ENCODE measurements around the gene CBS. TPM values are rescaled to one million over a fixed set of nuclear protein-coding genes. Genes with fewer than 3 reads are reported as not detected.

Gene CBS
- total RNA-seq, 1 donor from 2014 or later: 165 TPM

DNA sequence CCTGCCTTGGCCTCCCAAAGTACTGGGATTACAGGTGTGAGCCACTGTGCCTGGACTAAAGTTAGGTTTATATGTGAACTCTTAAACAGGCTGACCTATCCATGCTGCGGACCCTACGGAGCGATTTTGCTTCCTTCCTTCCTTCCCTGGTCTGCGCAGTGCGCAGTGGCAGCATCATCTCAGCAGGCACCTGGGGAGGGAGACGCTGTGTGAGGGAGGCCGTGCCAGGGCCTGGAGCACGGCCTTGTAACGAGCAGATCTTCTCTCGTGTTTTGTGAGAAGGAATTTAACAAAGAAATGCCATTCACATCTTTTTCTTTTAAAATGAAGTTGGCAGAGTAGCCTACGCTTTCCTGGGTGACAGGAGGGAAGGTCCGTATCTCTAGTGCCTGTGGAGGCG lies 55.5 kb downstream of the CBS start:
- Mint-ChIP-seq H3K27ac (ENCODE audit: unreplicated experiment) (no peak overlapping the region), H3K4me3 (no peak overlapping the region), H3K36me3 (ENCODE audit: low read depth) (no peaks in the 10 kb centered on the region), H3K9me3 (no peaks in the 10 kb centered on the region), H3K27me3 (ENCODE audit: low read depth) (no peaks in the 10 kb centered on the region), H3K4me1 (no peaks in the 10 kb centered on the region)
- TF ChIP-seq, protein P1, sequence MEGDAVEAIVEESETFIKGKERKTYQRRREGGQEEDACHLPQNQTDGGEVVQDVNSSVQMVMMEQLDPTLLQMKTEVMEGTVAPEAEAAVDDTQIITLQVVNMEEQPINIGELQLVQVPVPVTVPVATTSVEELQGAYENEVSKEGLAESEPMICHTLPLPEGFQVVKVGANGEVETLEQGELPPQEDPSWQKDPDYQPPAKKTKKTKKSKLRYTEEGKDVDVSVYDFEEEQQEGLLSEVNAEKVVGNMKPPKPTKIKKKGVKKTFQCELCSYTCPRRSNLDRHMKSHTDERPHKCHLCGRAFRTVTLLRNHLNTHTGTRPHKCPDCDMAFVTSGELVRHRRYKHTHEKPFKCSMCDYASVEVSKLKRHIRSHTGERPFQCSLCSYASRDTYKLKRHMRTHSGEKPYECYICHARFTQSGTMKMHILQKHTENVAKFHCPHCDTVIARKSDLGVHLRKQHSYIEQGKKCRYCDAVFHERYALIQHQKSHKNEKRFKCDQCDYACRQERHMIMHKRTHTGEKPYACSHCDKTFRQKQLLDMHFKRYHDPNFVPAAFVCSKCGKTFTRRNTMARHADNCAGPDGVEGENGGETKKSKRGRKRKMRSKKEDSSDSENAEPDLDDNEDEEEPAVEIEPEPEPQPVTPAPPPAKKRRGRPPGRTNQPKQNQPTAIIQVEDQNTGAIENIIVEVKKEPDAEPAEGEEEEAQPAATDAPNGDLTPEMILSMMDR (conservative IDR thresholded peaks at IDR 0.05): no peak
- no peak for DNase-seq (ENCODE audit: low read depth, low spot score)

DNA sequence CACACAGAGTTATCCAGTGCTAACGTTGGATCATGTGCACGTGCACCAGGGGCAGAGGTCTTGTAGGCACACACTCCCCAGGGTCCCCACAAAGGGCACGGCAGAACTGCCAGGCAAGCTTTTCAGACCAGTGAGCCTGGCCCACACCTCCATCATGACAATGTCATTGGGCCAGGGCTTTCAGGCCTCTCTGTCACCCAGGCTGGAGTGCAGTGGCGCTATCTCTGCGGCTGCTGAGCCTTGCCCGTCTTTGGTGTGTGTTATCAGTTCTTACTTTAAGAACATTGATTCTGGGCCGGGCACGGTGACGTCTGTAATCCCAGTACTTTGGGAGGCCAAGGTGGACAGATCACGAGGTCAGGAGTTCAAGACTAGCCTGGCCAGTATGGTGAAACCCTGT lies 57.1 kb downstream of the CBS start:
- no peak for DNase-seq (ENCODE audit: low read depth, low spot score)
- TF ChIP-seq, protein P1 (conservative IDR thresholded peaks at IDR 0.05): no peak
- Mint-ChIP-seq H3K27ac (ENCODE audit: unreplicated experiment) (no peak overlapping the region), H3K4me1 (no peaks in the 10 kb centered on the region), H3K9me3 (no peaks in the 10 kb centered on the region), H3K4me3 (no peak overlapping the region), H3K36me3 (ENCODE audit: low read depth) (peaks cover 2% of the 10 kb centered on the region), H3K27me3 (ENCODE audit: low read depth) (no peaks in the 10 kb centered on the region)

GRCh38 chr21:43016728-43017127 lies 58.9 kb downstream of the CBS start:
- DNase-seq (ENCODE audit: low read depth, low spot score): no peak
- H3K27me3 Mint-ChIP-seq (ENCODE audit: low read depth): no peaks in the 10 kb centered on the region
- H3K36me3 Mint-ChIP-seq (ENCODE audit: low read depth): peaks cover 7% of the 10 kb centered on the region
- no peaks in the 10 kb centered on the region for H3K9me3 Mint-ChIP-seq
- H3K27ac Mint-ChIP-seq (ENCODE audit: unreplicated experiment): no peak overlapping the region
- H3K4me3 Mint-ChIP-seq: no peak overlapping the region
- TF ChIP-seq, protein P1 (conservative IDR thresholded peaks at IDR 0.05): no peak
- H3K4me1 Mint-ChIP-seq: no peaks in the 10 kb centered on the region

- DNase-seq (ENCODE audit: low read depth, low spot score): no peak
- H3K36me3 Mint-ChIP-seq (ENCODE audit: low read depth): peaks cover 8% of the 10 kb centered on the region
- H3K27me3 Mint-ChIP-seq (ENCODE audit: low read depth): no peaks in the 10 kb centered on the region
- no peaks in the 10 kb centered on the region for H3K4me1 Mint-ChIP-seq
- no peak overlapping the region for H3K4me3 Mint-ChIP-seq
- TF ChIP-seq, protein P1 (conservative IDR thresholded peaks at IDR 0.05): no peak
- H3K9me3 Mint-ChIP-seq: no peaks in the 10 kb centered on the region
- H3K27ac Mint-ChIP-seq (ENCODE audit: unreplicated experiment): no peak overlapping the region
Observed at GRCh38 chr21:43015906-43016540, 59.6 kb downstream of the CBS start.

- Mint-ChIP-seq H3K27me3 (ENCODE audit: low read depth) (no peaks in the 10 kb centered on the region), H3K4me1 (no peaks in the 10 kb centered on the region), H3K9me3 (no peaks in the 10 kb centered on the region), H3K4me3 (no peak overlapping the region), H3K36me3 (ENCODE audit: low read depth) (peaks cover 17% of the 10 kb centered on the region), H3K27ac (ENCODE audit: unreplicated experiment) (no peak overlapping the region)
- no peak for DNase-seq (ENCODE audit: low read depth, low spot score)
- TF ChIP-seq, protein P1 (conservative IDR thresholded peaks at IDR 0.05): no peak
Observed at GRCh38 chr21:43012596-43012995, 63.0 kb downstream of the CBS start.

Measured in neural crest cell (in vitro differentiated cells).